ENCODE data around the gene SPACDR.
"Not testable (repeated sequence)": the region's sequence is repeated elsewhere in the genome, so short reads cannot be mapped to it uniquely, and the experiment has no call there.

The SPACDR gene

GRCh38 chr7:100457033-100457432, 7.0 kb downstream of the SPACDR start:
- TF ChIP-seq CTCF (IDR thresholded peaks at IDR 0.05; ENCODE audit: insufficient read depth, low read depth, low read length, missing control alignments) = no peak
- no peak for DNase-seq (ENCODE audit: low read depth)
- no peak overlapping the region for H3K4me3 ChIP-seq (ENCODE audit: low read length)

- TF ChIP-seq CTCF (IDR thresholded peaks at IDR 0.05; ENCODE audit: insufficient read depth, low read depth, low read length, missing control alignments) = no peak
Measured at GRCh38 chr7:100456562-100456961, 7.5 kb downstream of the SPACDR start.

GRCh38 chr7:100455206-100455605, 8.9 kb downstream of the SPACDR start:
- no peak overlapping the region for H3K4me3 ChIP-seq (ENCODE audit: low read length)
- no peak for TF ChIP-seq CTCF (IDR thresholded peaks at IDR 0.05; ENCODE audit: insufficient read depth, low read depth, low read length, missing control alignments)

More at GRCh38 chr7:100456562-100456961, 7.5 kb downstream of the SPACDR start:
- no peak overlapping the region for H3K4me3 ChIP-seq (ENCODE audit: low read length)
- no peak for DNase-seq (ENCODE audit: low read depth)

GRCh38 chr7:100453854-100454253, 10.2 kb downstream of the SPACDR start:
- not testable (repeated sequence) for DNase-seq (ENCODE audit: low read depth); H3K4me3 ChIP-seq (ENCODE audit: low read length)

More at GRCh38 chr7:100455206-100455605, 8.9 kb downstream of the SPACDR start:
- DNase-seq (ENCODE audit: low read depth) = no peak

- TF ChIP-seq CTCF (IDR thresholded peaks at IDR 0.05; ENCODE audit: insufficient read depth, low read depth, low read length, missing control alignments) = no peak
- no peak for DNase-seq (ENCODE audit: low read depth)
Measured at GRCh38 chr7:100452513-100452912, 11.5 kb downstream of the SPACDR start.

GRCh38 chr7:100449190-100449795, 14.8 kb downstream of the SPACDR start:
- no peak for TF ChIP-seq CTCF (IDR thresholded peaks at IDR 0.05; ENCODE audit: insufficient read depth, low read depth, low read length, missing control alignments)
- no peak for DNase-seq (ENCODE audit: low read depth)
- no peak overlapping the region for H3K4me3 ChIP-seq (ENCODE audit: low read length)

More at GRCh38 chr7:100452513-100452912, 11.5 kb downstream of the SPACDR start:
- H3K4me3 ChIP-seq (ENCODE audit: low read length) = no peak overlapping the region

GRCh38 chr7:100447363-100447762, 16.7 kb downstream of the SPACDR start:
- H3K4me3 ChIP-seq (ENCODE audit: low read length); DNase-seq (ENCODE audit: low read depth): not testable (repeated sequence)

GRCh38 chr7:100446040-100446439, 18.0 kb downstream of the SPACDR start:
- peak; percentile 31 for DNase-seq (ENCODE audit: low read depth)
- no peak for TF ChIP-seq CTCF (IDR thresholded peaks at IDR 0.05; ENCODE audit: insufficient read depth, low read depth, low read length, missing control alignments)
- no peak overlapping the region for H3K4me3 ChIP-seq (ENCODE audit: low read length)

Data from epithelial cell of esophagus (primary cell).